Calu3 (cell line): ENCODE measurements around the gene MDH1. TPM values are rescaled to one million over a fixed set of nuclear protein-coding genes. Genes with fewer than 3 reads are reported as not detected.

ENCODE experiments used
- BruUV-seq: library from RNA; stranded (reverse); fragments of 400-500 nt; replicated peaks from 2 replicates; lab custom pipeline; 2021; lab: Mats Ljungman, UMichigan
- CTCF ChIA-PET: fragments of 300-600 bp; sonication (Branson Sonifier 250); formaldehyde crosslinking; loops from one replicate; lab custom pipeline; 2022; ENCODE audit warnings: antibody characterized with exemption; lab: Charles Lee
- DNase-seq: peaks from one replicate; pipeline ENCODE4 v3.0.0; 2022
- H3K27ac Mint-ChIP-seq: one replicate; pipeline ENCODE4 v1.8.0; 2022; ENCODE audit warnings: mixed read lengths; ENCODE audit not compliant: unreplicated experiment
- H3K27me3 Mint-ChIP-seq: one replicate; pipeline ENCODE4 v1.8.0; 2022; ENCODE audit warnings: mixed read lengths; ENCODE audit not compliant: unreplicated experiment
- H3K36me3 Mint-ChIP-seq: one replicate; pipeline ENCODE4 v1.8.0; 2022; ENCODE audit warnings: mild to moderate bottlenecking, moderate library complexity, mixed read lengths; ENCODE audit not compliant: insufficient read depth, unreplicated experiment
- H3K4me1 Mint-ChIP-seq: one replicate; pipeline ENCODE4 v1.8.0; 2022; ENCODE audit warnings: mild to moderate bottlenecking, low read depth, mixed read lengths; ENCODE audit not compliant: unreplicated experiment
- H3K4me3 Mint-ChIP-seq: one replicate; pipeline ENCODE4 v1.8.0; 2022; ENCODE audit warnings: mild to moderate bottlenecking, low read depth, moderate library complexity, mixed read lengths; ENCODE audit not compliant: unreplicated experiment
- H3K9me3 Mint-ChIP-seq: one replicate; pipeline ENCODE4 v1.8.0; 2022; ENCODE audit warnings: low read depth, mixed read lengths; ENCODE audit not compliant: unreplicated experiment
- CTCF ChIP-seq: fragments of 200-600 bp; IDR thresholded peaks from one replicate; pipeline ENCODE4 v1.8.0; 2022; ENCODE audit warnings: antibody characterized with exemption; ENCODE audit not compliant: unreplicated experiment
- intact Hi-C: fragments of 100-400 bp; cut with micrococcal nuclease; formaldehyde crosslinking; loops from one replicate; pipeline ENCODE4 v1.10.0; 2022; ENCODE audit not compliant: unreplicated experiment
- total RNA-seq: library from RNA; stranded (reverse); gene quantifications from 2 replicates; pipeline ENCODE4 v1.2.3, GENCODE V29; 2022

Gene MDH1
- total RNA-seq, 1 experiment from 2014 or later, result 154 TPM

GRCh38 chr2:63648632-63649031, 59.9 kb downstream of the MDH1 start:
- CTCF ChIA-PET, result no interaction called here
- Mint-ChIP-seq H3K4me1 (no peaks in the 10 kb centered on the region), H3K36me3 (no peaks in the 10 kb centered on the region), H3K9me3 (no peaks in the 10 kb centered on the region), H3K4me3 (no peak overlapping the region), H3K27ac (no peak overlapping the region), H3K27me3 (peaks cover 42% of the 10 kb centered on the region)
- TF ChIP-seq CTCF, result no peak
- intact Hi-C loops, result no loop called here
- BruUV-seq, result no TSS peak
- no peak for DNase-seq

- peaks cover 36% of the 10 kb centered on the region for H3K27me3 Mint-ChIP-seq
- no peaks in the 10 kb centered on the region for H3K36me3 Mint-ChIP-seq
- no peak overlapping the region for H3K4me3 Mint-ChIP-seq
- DNase-seq, result no peak
- H3K27ac Mint-ChIP-seq, result no peak overlapping the region
- no TSS peak for BruUV-seq
- no peaks in the 10 kb centered on the region for H3K4me1 Mint-ChIP-seq
- no peak for TF ChIP-seq CTCF
- intact Hi-C loops, result no loop called here
- H3K9me3 Mint-ChIP-seq, result no peaks in the 10 kb centered on the region
- CTCF ChIA-PET, result no interaction called here
Observed at GRCh38 chr2:63649829-63650228, 61.1 kb downstream of the MDH1 start.

- no peaks in the 10 kb centered on the region for H3K36me3 Mint-ChIP-seq
- CTCF ChIA-PET, result no interaction called here
- no peak for TF ChIP-seq CTCF
- no peak overlapping the region for H3K4me3 Mint-ChIP-seq
- BruUV-seq, result no TSS peak
- H3K4me1 Mint-ChIP-seq, result no peaks in the 10 kb centered on the region
- DNase-seq, result no peak
- no peak overlapping the region for H3K27ac Mint-ChIP-seq
- H3K9me3 Mint-ChIP-seq, result no peaks in the 10 kb centered on the region
- peaks cover 28% of the 10 kb centered on the region for H3K27me3 Mint-ChIP-seq
- intact Hi-C loops, result no loop called here
Observed at GRCh38 chr2:63650756-63651155, 62.0 kb downstream of the MDH1 start.

GRCh38 chr2:63651356-63651755, 62.6 kb downstream of the MDH1 start:
- peaks cover under 1% of the 10 kb centered on the region for H3K9me3 Mint-ChIP-seq
- DNase-seq, result no peak
- H3K4me1 Mint-ChIP-seq, result no peaks in the 10 kb centered on the region
- TF ChIP-seq CTCF, result no peak
- H3K27ac Mint-ChIP-seq, result no peak overlapping the region
- no peak overlapping the region for H3K4me3 Mint-ChIP-seq
- peaks cover 34% of the 10 kb centered on the region for H3K27me3 Mint-ChIP-seq
- CTCF ChIA-PET, result no interaction called here
- BruUV-seq, result no TSS peak
- intact Hi-C loops, result no loop called here
- no peaks in the 10 kb centered on the region for H3K36me3 Mint-ChIP-seq
